Hematopoietic multipotent progenitor cell treated with erythropoietin and hydrocortisone succinate and interleukin-3 and kit ligand, for 17 days (in vitro differentiated cells): ENCODE data around the gene LIPE.
"Not testable (repeated sequence)": the region's sequence is repeated elsewhere in the genome, so short reads cannot be mapped to it uniquely, and the experiment has no call there.

ENCODE experiments used
- DNase-seq: peaks from one replicate; pipeline ENCODE4 v3.0.0-alpha.2; 2015; ENCODE audit warnings: low spot score

The LIPE gene

GRCh38 chr19:42427313-42427712 lies at the start of gene LIPE:
Gene LIPE (minus strand): TSS chr19:42427388. CDS start chr19:42427149, 239 bp downstream.
- DNase-seq = no peak

DNA sequence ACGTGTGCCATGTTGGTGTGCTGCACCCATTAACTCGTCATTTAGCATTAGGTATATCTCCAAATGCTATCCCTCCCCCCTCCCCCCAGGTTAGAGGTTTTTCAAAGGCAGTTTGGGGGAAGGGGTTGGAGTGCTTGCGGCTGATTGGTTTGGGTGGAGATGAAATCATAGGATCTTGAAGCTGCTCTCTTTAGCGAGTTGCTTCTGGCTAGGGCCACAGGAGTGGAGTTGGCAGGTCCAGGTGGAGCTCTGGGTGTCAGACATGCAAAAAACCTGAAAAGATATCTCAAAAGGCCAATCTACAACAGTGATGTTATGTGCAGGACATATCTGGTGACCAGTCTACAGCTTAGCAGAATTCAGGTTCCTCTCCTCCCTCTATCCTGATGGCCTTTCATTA lies 48.2 kb upstream of the LIPE start:
- no peak for DNase-seq

- no peak for DNase-seq
These were observed 47.6 kb upstream of the LIPE start for GRCh38 chr19:42474743-42475142.

GRCh38 chr19:42473686-42474085 lies 46.5 kb upstream of the LIPE start:
- DNase-seq = no peak

DNA sequence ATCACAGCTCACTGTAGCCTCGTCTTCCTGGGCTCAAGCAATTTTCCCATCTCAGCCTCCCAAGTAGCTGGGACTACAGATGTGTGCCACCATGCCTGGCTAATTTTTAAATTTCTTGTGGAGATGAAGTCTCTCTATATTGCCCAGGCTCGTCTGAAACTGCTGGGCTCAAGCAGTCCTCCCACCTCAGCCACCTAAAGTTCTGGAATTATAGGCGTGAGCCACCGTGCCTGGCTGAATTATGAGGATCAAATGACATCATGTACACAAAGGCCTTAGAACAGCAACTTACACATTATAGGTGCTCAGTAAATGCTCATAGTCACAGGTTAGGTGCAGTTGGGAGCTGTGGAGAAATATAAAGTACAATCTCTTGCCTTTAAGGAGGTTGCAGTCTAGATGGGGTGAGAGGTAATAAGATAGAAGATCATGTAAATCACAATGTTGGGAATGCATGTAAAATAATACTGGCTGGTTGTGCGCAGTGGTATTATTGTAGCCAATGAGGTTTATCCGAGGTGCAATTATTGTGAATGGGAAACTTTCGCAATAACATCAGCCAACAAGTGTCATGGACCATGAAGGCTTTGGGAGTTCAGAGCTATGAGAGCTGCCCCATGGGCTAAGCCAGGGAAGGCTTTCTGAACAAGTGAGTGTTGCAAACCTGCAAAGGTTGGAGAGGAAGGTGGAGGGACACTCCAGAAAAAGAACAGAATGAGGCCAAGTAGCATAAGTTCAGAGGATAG lies 45.4 kb upstream of the LIPE start:
- DNase-seq = no peak

DNA sequence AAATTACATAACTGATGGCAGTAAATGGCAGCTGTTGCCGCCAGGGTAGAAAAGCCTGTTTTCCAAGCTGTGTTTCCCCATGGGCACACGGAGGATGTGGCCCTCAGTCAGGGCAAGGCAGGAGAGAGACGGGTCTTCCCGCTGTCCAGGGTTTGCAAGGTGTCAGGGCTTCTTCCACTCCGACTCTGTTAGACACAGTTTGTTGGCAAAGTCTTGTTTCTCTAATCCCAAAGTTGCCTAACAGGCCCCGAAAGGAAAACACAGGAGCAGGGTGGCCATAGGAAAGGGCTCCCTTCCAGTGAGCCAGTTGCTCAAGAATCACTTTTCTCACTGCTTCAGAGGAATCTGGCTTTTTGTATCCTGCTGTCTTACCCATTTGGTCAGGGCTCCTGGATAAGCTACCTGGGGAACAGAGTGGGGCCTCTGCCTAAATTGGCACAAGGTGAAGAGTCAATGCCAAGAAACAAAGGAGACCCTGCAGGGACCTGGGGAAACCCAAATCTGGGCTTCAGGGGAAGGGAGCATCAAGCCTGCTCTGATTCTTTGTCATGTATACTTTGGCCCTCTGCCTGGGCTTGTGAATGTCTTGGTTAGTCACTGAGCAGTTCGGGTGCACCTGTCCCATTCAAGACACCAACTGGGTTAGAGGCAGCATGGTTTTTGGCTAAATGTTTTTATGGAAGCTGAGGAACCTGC lies 44.5 kb upstream of the LIPE start:
- DNase-seq = no peak

DNA sequence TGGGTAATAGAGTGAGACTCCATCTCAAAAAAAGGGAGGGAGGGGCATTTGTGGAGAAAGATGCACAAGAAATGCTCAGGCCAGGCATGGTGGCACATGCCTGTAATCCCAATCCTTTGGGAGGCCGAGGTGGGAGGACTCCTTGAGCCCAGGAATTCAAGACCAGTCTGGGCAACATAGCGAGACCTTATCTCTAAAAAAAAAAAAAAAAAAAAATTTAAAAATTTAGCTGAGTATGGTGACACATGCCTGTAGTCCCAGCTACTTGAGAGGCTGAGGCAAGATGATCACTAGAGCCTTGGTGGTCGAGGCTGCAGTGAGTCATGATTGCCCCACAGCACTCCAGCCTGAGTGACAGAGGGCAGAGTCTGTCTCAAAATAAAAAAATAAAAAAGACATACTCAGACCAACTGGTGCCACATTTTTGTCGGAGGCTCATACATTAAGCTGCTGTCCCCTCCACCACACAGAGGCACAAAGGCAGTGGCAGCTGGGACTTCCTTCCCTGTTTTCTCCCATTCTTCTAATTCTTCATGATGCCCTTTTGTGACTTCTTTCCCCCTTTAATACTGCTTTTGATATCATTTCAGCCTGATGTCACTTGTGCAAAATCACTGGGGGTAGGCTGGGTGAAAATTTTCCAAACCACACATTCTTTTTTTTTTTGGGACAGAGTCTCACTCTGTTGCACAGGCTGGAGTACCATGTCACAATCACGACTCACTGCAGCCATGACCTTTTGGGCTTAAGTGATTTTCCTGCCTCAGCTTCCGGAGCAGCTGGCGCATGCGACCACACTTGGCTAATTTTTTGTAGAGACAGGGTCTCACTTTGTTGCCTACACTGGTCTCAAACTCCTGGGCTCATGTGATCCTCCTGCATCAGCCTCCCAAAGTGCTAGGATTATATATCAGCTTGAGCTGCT lies 42.4 kb upstream of the LIPE start:
- DNase-seq = no peak

DNA sequence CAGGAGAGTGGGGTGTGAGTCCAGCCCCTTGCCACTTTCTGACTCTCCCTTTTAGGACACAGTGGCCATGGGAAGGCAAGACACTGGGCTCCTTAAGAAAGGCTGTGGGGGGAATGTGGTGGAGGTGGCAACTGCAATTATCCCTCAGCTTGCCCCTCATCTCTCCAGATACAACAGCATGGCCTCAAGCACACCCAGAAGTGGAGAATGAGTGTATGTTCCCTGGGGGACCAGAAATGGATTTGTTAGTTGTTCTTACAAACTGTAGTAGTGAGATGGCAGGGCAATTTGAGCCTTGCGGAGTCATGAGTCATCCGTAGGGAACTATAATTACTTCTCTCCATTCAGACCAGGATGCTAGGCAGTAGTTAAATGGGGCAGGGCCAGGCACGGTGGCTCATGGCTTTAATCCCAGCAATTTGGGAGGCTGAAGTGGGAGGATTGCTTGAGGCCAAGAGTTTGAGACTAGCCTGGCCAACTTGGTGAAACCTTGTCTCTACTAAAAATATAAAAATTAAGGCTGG lies 41.1 kb upstream of the LIPE start:
- no peak for DNase-seq

DNA sequence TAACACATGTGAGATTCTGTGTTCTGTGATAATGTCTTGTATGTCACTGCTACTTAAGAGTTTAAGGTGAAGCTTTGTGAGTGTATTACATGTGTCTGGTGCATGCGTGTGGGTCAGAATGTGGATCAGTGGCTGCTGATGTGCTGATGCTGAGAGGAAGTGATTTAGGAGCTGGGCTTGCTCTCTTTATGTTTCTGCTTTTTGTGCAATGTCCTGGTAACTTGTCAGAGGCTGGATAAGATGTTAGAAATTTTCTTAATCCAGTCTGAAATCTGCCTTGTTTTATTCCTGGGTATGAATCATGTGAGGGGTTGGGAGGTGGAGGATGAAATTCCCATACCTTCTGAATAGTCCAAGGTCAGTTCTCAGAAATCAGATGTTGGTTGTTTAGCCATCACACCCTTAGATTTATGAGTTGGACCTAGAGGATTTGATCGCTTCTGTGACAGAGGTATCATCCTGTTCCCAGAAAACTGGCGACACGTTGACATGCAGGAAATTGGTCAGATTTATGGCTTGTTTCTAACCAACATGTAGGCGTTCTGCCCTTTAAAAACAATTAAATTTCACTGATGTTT lies 40.1 kb upstream of the LIPE start:
- DNase-seq = no peak

DNA sequence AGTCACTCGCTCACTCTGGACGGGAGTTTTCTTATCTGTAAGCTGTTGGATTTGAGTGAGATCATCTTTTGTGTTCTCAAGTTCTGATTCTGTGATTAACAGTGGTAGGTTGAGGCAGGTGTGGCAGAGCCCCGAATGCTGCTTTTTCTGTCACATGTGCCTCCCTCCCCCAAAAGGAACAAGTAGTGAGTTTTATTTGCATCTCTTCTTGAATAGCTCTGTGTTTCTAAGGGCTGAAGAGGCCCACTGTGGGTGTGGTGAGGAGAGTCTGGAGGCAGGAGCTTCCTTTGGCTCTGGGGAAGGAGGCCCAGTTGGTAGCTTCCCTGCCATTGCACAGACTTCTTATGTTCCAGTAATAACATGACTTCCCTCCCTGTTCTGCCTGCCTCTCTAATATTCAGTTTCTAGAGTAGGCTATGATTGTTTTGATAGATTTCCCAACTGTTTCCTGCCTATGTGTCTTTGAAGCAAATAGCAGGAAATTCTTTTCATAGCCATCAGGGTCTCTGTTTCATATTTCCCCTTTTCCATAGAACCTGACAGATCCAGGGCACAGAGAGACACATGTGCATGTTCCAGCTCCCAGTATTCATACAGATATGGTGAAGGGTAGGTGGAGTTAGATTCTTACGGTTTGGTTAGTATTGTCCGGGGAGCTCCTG lies 39.5 kb upstream of the LIPE start:
- DNase-seq = no peak

- DNase-seq = no peak
These were observed 38.7 kb upstream of the LIPE start for GRCh38 chr19:42465827-42466280.

GRCh38 chr19:42461700-42462324 lies 34.6 kb upstream of the LIPE start:
- DNase-seq = no peak

DNA sequence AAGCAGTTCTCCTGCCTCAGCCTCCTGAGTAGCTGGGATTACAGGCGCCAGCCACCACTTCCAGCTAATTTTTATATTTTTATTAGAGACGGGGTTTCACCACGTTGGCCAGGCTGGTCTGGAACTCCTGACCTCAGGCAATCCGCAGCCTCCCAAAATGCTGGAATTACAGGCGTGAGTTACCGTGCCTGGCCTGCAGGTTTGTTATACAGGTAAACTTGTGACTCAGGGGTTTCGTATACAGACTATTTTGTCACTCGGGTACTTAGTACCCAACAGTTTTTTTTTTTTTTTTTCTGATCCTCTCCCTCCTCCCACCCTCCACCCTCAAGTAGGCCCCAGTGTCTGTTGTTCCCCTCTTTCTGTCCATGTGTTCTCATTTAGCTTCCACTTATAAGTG lies 34.0 kb upstream of the LIPE start:
- DNase-seq = not testable (repeated sequence)

DNA sequence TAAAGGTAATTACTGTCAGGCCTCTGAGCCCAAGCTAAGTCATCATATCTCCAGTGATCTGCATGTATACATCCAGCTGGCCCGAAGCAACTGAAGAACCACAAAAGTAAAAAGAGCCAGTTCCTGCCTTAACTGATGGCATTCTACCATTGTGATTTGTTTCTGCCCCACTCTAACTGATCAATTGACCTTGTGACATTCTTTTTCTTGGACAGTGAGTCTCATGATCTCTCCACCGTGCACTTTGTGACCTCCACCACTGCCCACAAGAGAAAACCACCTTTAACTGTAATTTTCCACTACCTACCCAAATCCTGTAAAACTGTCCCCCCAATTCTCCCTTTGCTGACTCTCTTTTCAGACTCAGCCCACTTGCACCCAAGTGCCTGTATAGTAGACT lies 32.7 kb upstream of the LIPE start:
- DNase-seq = no peak

GRCh38 chr19:42455621-42456081 lies 28.5 kb upstream of the LIPE start:
- DNase-seq = no peak

DNA sequence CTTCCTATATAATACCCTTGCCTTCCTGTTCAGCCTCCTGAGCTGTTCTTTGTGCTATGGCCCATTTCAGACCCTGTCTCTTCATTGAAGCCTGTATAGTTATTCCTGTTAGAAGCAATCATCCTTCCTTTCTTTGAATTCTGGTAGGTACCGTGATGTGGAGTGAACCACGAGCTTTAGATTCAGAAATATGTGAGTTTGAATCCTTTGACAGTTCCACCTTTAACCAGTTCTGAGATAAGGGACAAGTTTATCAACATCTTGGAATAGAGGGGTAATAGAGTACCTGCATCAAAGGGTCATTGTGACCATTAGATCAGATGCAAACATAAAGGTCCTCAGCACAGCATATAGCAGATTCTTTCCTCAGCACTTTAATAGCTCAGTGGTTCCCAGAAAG lies 27.9 kb upstream of the LIPE start:
- DNase-seq = no peak

DNA sequence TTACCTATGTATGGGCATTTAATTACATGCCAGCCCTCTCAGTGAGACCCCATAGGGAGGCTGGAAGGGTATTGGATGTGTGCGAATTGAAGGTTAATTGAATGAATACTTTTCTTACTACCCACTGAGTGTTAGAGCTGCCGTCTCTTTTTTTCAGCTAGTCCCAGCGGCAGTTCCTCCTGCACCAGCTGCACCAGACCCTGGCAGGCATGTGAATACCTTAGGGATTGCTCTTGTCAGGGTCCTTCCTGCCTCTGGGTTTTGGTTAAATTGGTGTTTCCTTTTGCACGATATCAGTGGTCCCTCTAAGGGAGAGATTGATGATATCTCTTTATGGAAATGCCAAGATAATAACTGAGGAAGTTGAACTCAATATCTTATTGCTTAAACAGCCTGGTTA lies 25.4 kb upstream of the LIPE start:
- DNase-seq = no peak

DNA sequence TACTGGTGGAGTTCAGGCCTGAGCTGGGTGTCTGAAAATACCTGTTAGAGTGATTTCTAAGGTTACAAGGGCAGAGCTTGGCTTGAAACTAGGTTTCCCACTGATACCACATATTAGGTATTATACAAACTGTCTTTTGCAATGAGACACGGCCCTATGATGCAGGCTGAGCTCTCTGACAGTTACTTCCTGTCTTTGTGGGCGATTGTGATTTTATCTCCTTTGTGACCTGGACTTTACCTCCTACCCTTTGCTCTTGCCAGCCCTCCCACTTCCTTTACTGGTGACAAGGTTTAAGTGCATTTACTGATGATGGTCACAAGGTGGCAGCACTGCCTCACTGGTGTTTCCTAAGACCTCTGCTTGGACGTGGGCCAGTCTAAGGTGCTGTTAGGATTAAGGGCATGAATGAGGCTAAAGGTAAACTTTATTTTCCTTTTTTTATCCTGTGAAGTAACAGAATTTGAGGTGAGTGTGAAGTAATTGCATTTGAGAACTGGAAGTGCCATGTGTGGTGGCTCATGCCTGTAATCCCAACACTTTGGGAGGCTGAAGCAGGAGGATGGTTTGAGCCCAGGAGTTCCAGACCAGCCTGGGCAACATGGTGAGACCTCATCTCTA lies 23.2 kb upstream of the LIPE start:
- peak; percentile 81 for DNase-seq

GRCh38 chr19:42448306-42448705 lies 21.1 kb upstream of the LIPE start:
- DNase-seq = not testable (repeated sequence)

GRCh38 chr19:42445948-42446347 lies 18.8 kb upstream of the LIPE start:
- DNase-seq = no peak
